ENCODE measurements around the gene TSPAN15. TPM values are rescaled to one million over a fixed set of nuclear protein-coding genes. Genes with fewer than 3 reads are reported as not detected.

Gene TSPAN15
- total RNA-seq, 2 donors from 2014 or later = 4.7 to 9.9 TPM

- no peaks in the 10 kb centered on the region for H3K4me1 ChIP-seq (ENCODE audit: control insufficient read depth in 1 of 2, low read depth in 2 of 2)
These were observed 38.3 kb downstream of the TSPAN15 start for GRCh38 chr10:69489506-69490090.

GRCh38 chr10:69490876-69491275, 39.6 kb downstream of the TSPAN15 start:
- ATAC-seq (ENCODE audit: insufficient number of reproducible peaks, low FRiP score, low read depth) = no peak
- H3K4me3 ChIP-seq = no peak overlapping the region
- no peaks in the 10 kb centered on the region for H3K27me3 ChIP-seq (replicated peaks; ENCODE audit: insufficient read depth)
- H3K27ac ChIP-seq = no peak overlapping the region
- no peak for DNase-seq (ENCODE audit: low spot score)
- no peaks in the 10 kb centered on the region for H3K4me1 ChIP-seq (ENCODE audit: control insufficient read depth in 1 of 2, low read depth in 2 of 2)
- no peak for TF ChIP-seq CTCF (IDR thresholded peaks at IDR 0.05)
- no peaks in the 10 kb centered on the region for H3K9me3 ChIP-seq
- H3K36me3 ChIP-seq = no peaks in the 10 kb centered on the region

More at GRCh38 chr10:69489506-69490090, 38.3 kb downstream of the TSPAN15 start:
- TF ChIP-seq CTCF (IDR thresholded peaks at IDR 0.05) = no peak
- Histone ChIP-seq H3K27me3 (replicated peaks; ENCODE audit: insufficient read depth) (no peaks in the 10 kb centered on the region), H3K36me3 (no peaks in the 10 kb centered on the region), H3K9me3 (no peaks in the 10 kb centered on the region), H3K27ac (no peak overlapping the region), H3K4me3 (no peak overlapping the region)
- ATAC-seq (ENCODE audit: insufficient number of reproducible peaks, low FRiP score, low read depth) (no peak), DNase-seq (ENCODE audit: low spot score) (no peak)

GRCh38 chr10:69491611-69492010, 40.3 kb downstream of the TSPAN15 start:
- Histone ChIP-seq H3K27ac (no peak overlapping the region), H3K4me3 (no peak overlapping the region), H3K27me3 (replicated peaks; ENCODE audit: insufficient read depth) (no peaks in the 10 kb centered on the region), H3K9me3 (no peaks in the 10 kb centered on the region), H3K4me1 (ENCODE audit: control insufficient read depth in 1 of 2, low read depth in 2 of 2) (peaks cover 0 to 3% of the 10 kb centered on the region in 2 donors), H3K36me3 (no peaks in the 10 kb centered on the region)
- no peak for TF ChIP-seq CTCF (IDR thresholded peaks at IDR 0.05)
- ATAC-seq (ENCODE audit: insufficient number of reproducible peaks, low FRiP score, low read depth) (no peak), DNase-seq (ENCODE audit: low spot score) (no peak)

- ATAC-seq (ENCODE audit: insufficient number of reproducible peaks, low FRiP score, low read depth) (no peak), DNase-seq (ENCODE audit: low spot score) (no peak)
- Histone ChIP-seq H3K4me1 (ENCODE audit: control insufficient read depth in 1 of 2, low read depth in 2 of 2) (peaks cover 0 to 9% of the 10 kb centered on the region in 2 donors), H3K36me3 (no peaks in the 10 kb centered on the region), H3K27me3 (replicated peaks; ENCODE audit: insufficient read depth) (no peaks in the 10 kb centered on the region), H3K27ac (no peak overlapping the region), H3K9me3 (no peaks in the 10 kb centered on the region), H3K4me3 (no peak overlapping the region)
- no peak for TF ChIP-seq CTCF (IDR thresholded peaks at IDR 0.05)
These were observed 41.0 kb downstream of the TSPAN15 start for GRCh38 chr10:69492091-69492745.

- H3K4me1 ChIP-seq (ENCODE audit: control insufficient read depth in 1 of 2, low read depth in 2 of 2) = peaks cover 0 to 14% of the 10 kb centered on the region in 2 donors
- ATAC-seq (ENCODE audit: insufficient number of reproducible peaks, low FRiP score, low read depth) (no peak), DNase-seq (ENCODE audit: low spot score) (no peak)
- H3K27me3 ChIP-seq (replicated peaks; ENCODE audit: insufficient read depth) = no peaks in the 10 kb centered on the region
- H3K4me3 ChIP-seq = no peak overlapping the region
- no peak overlapping the region for H3K27ac ChIP-seq
- H3K36me3 ChIP-seq = no peaks in the 10 kb centered on the region
- no peaks in the 10 kb centered on the region for H3K9me3 ChIP-seq
- TF ChIP-seq CTCF (IDR thresholded peaks at IDR 0.05) = no peak
These were observed 41.6 kb downstream of the TSPAN15 start for GRCh38 chr10:69492746-69493462.
